Loucy (cell line): Measurements from ENCODE around the gene ZNF784.

Experiments
- CTCF ChIP-seq: fragments of 200-600 bp; sonication (generic); conservative IDR thresholded peaks from 2 replicates; pipeline ENCODE4 v1.5.1; 2014; ENCODE audit warnings: mild to moderate bottlenecking, antibody characterized with exemption, low read length
- EZH2phosphoT487 ChIP-seq: fragments of 200-600 bp; IDR thresholded peaks from 2 replicates; pipeline ENCODE4 v1.6.1; 2018; ENCODE audit warnings: antibody characterized with exemption, mild to moderate bottlenecking, moderate library complexity, borderline replicate concordance

GRCh38 chr19:55615543-55616394 is 8.6 kb downstream of the ZNF784 start:
- TF ChIP-seq CTCF (no peak), EZH2phosphoT487 (no peak)
